ENCODE data around the gene ARHGAP21.

ARHGAP21 gene

DNA sequence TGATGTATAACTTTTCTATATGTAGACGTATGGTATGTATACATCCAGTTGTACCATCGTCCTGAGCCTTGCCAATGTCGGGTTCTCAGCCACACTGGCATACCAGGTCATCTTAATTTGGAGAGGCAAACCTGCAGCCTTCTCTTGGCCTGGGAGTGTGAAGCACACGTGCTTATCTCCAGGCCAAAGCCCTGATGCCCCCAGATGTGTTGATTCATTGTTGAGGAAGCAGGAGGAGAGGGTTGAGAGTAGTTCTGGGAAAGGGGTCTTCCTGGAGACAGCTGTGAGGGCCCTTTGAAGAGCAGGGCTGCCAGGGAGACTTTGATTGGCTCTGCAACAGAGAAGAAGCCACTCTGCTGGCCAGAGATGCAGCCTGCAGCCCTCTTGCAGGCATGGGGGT is 155.6 kb downstream of the ARHGAP21 start:
- Histone ChIP-seq H3K4me2 (ENCODE audit: low read length) (no peak overlapping the region), H3K36me3 (ENCODE audit: control insufficient read depth in 1 of 2, insufficient read depth in 2 of 2, low read length in 2 of 2) (no peaks in the 10 kb centered on the region), H3K4me3 (ENCODE audit: low read depth, low read length) (no peak overlapping the region), H3K9ac (ENCODE audit: low read length) (no peak overlapping the region), H3K9me3 (ENCODE audit: insufficient read depth, low read depth, low read length) (no peaks in the 10 kb centered on the region), H3K27me3 (ENCODE audit: insufficient read depth, low read length) (no peaks in the 10 kb centered on the region), H2AFZ (ENCODE audit: insufficient read depth, low read length, poor library complexity) (no peak overlapping the region), H2AK5ac (ENCODE audit: low read length) (no peak overlapping the region), H3K4me1 (ENCODE audit: control insufficient read depth in 1 of 2, insufficient read depth in 2 of 2, low read length in 2 of 2) (no peaks in the 10 kb centered on the region), H3K4ac (ENCODE audit: low read depth, low read length) (no peak overlapping the region), H2BK5ac (ENCODE audit: low read depth, low read length, poor library complexity) (no peak overlapping the region), H3K27ac (ENCODE audit: low read depth, low read length) (no peak overlapping the region), H3K18ac (ENCODE audit: low read length) (no peak overlapping the region), H4K8ac (ENCODE audit: low read depth, low read length) (no peak overlapping the region), H4K12ac (ENCODE audit: low read depth, low read length) (no peak overlapping the region), H3K23ac (ENCODE audit: low read length) (no peak overlapping the region), H3K14ac (ENCODE audit: low read length) (no peak overlapping the region), H3K79me2 (ENCODE audit: control insufficient read depth, insufficient read depth, low read length, poor library complexity) (no peaks in the 10 kb centered on the region), H4K91ac (ENCODE audit: low read depth, low read length) (no peak overlapping the region), H3K79me1 (ENCODE audit: low read length) (no peaks in the 10 kb centered on the region), H2BK12ac (ENCODE audit: low read length) (no peak overlapping the region), H2BK120ac (ENCODE audit: insufficient read depth, low read length, poor library complexity) (no peak overlapping the region)
- DNase-seq = no peak
- no CpG with 5 or more reads among the region's 4 CpGs for WGBS (ENCODE audit: extremely low coverage, insufficient coverage, insufficient read length)

DNA sequence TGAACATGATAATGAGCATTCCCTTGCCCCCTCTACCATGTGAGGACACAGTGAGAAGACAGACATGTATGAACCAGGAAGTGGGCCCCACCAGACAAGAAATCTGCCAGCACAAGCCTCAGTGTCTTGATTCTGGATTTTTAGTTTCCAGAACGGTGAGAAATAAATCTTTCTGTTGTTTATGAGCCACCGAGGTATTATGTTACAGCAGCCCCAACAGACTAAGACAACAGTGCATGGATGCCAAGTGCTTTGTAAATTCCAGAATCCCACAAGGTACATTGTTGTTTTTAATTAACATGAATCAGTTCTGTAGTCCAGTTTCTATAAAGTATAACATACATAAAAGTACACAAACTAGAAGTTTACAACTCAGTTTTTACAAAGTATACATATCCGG is 162.2 kb downstream of the ARHGAP21 start:
- no CpG with 5 or more reads among the region's 3 CpGs for WGBS (ENCODE audit: extremely low coverage, insufficient coverage, insufficient read length)
- Histone ChIP-seq H3K79me1 (ENCODE audit: low read length) (no peaks in the 10 kb centered on the region), H2BK120ac (ENCODE audit: insufficient read depth, low read length, poor library complexity) (no peak overlapping the region)

DNA sequence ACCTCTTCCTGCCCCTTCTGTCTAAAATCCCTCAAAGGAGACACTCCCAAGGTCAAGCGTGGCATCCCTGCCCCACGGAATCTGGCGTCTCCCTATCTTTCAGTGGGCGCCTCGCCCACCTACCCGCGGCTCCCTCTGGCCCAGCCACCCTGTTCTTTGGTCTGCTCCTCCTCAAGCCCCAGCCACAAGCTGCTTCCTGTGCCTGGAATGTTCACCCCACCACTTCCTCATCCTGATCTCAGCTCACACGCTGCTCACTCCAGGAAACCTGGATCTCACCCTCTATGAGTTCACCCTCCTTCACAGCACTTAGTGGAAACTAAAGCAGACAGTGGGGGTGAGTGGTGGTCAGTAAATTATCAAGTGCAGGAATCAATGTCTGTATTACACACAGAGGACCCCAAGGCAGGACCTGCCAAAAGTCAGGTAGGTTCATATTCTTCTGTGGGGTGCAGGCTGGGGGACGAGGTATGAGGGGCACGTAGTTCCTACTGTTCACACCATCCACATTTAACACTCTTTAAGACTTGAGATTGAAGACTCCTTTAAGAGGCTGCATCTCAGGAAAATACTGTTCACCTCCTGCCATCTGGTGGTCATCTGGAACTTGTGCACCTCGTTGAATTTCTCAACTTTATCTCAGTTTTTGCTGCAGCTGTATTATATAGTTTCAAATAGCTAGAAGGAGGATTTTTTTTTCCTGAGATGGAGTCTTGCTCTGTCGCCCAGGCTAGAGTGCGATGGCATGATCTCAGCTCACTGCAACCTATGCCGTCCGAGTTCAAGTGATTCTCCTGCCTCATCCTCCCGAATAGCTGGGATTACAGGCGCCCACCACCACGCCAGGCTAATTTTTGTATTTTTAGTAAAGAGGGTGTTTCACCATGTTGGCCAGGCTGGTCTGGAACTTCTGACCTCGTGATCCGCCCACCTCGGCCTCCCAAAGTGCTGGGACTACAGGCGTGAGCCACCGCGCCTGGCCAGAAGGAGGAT is 166.6 kb downstream of the ARHGAP21 start:
- no peak overlapping the region for H2BK120ac ChIP-seq (ENCODE audit: insufficient read depth, low read length, poor library complexity)
- no peak overlapping the region for H2BK12ac ChIP-seq (ENCODE audit: low read length)
- no peak overlapping the region for H2AK5ac ChIP-seq (ENCODE audit: low read length)
- H3K4ac ChIP-seq (ENCODE audit: low read depth, low read length) = no peak overlapping the region
- no peak overlapping the region for H2BK5ac ChIP-seq (ENCODE audit: low read depth, low read length, poor library complexity)
- peak; percentile 19 to 84 for DNase-seq
- no peak overlapping the region for H2AFZ ChIP-seq (ENCODE audit: insufficient read depth, low read length, poor library complexity)
- no peaks in the 10 kb centered on the region for H3K79me1 ChIP-seq (ENCODE audit: low read length)
- no peak overlapping the region for H4K12ac ChIP-seq (ENCODE audit: low read depth, low read length)
- no peak overlapping the region for H3K14ac ChIP-seq (ENCODE audit: low read length)
- no peak overlapping the region for H3K23ac ChIP-seq (ENCODE audit: low read length)
- H3K18ac ChIP-seq (ENCODE audit: low read length) = no peak overlapping the region
- H3K27me3 ChIP-seq (ENCODE audit: insufficient read depth, low read length) = no peaks in the 10 kb centered on the region
- no peaks in the 10 kb centered on the region for H3K9me3 ChIP-seq (ENCODE audit: insufficient read depth, low read depth, low read length)
- no peaks in the 10 kb centered on the region for H3K79me2 ChIP-seq (ENCODE audit: control insufficient read depth, insufficient read depth, low read length, poor library complexity)
- peak overlapping the region; percentile 15 for H3K4me2 ChIP-seq (ENCODE audit: low read length)
- H4K91ac ChIP-seq (ENCODE audit: low read depth, low read length) = no peak overlapping the region
- peaks cover 3 to 9% of the 10 kb centered on the region in 2 experiments for H3K4me1 ChIP-seq (ENCODE audit: control insufficient read depth in 1 of 2, insufficient read depth in 2 of 2, low read length in 2 of 2)
- H4K8ac ChIP-seq (ENCODE audit: low read depth, low read length) = no peak overlapping the region
- H3K27ac ChIP-seq (ENCODE audit: low read depth, low read length) = no peak overlapping the region
- H3K4me3 ChIP-seq (ENCODE audit: low read depth, low read length) = no peak overlapping the region
- WGBS (ENCODE audit: extremely low coverage, insufficient coverage, insufficient read length) = no CpG with 5 or more reads among the region's 24 CpGs
- H3K36me3 ChIP-seq (ENCODE audit: control insufficient read depth in 1 of 2, insufficient read depth in 2 of 2, low read length in 2 of 2) = no peaks in the 10 kb centered on the region
- no peak overlapping the region for H3K9ac ChIP-seq (ENCODE audit: low read length)

More for the DNA sequence above, 162.2 kb downstream of the ARHGAP21 start:
- Histone ChIP-seq H4K12ac (ENCODE audit: low read depth, low read length) (no peak overlapping the region), H3K9me3 (ENCODE audit: insufficient read depth, low read depth, low read length) (no peaks in the 10 kb centered on the region), H4K91ac (ENCODE audit: low read depth, low read length) (no peak overlapping the region), H3K4ac (ENCODE audit: low read depth, low read length) (no peak overlapping the region), H3K9ac (ENCODE audit: low read length) (no peak overlapping the region), H3K14ac (ENCODE audit: low read length) (no peak overlapping the region), H3K27ac (ENCODE audit: low read depth, low read length) (no peak overlapping the region), H2BK12ac (ENCODE audit: low read length) (no peak overlapping the region), H3K18ac (ENCODE audit: low read length) (no peak overlapping the region), H2AK5ac (ENCODE audit: low read length) (no peak overlapping the region), H4K8ac (ENCODE audit: low read depth, low read length) (no peak overlapping the region), H3K23ac (ENCODE audit: low read length) (no peak overlapping the region), H3K4me1 (ENCODE audit: control insufficient read depth in 1 of 2, insufficient read depth in 2 of 2, low read length in 2 of 2) (peaks cover 2 to 6% of the 10 kb centered on the region in 2 experiments), H3K36me3 (ENCODE audit: control insufficient read depth in 1 of 2, insufficient read depth in 2 of 2, low read length in 2 of 2) (no peaks in the 10 kb centered on the region), H3K4me3 (ENCODE audit: low read depth, low read length) (no peak overlapping the region), H3K4me2 (ENCODE audit: low read length) (no peak overlapping the region), H3K27me3 (ENCODE audit: insufficient read depth, low read length) (no peaks in the 10 kb centered on the region), H2BK5ac (ENCODE audit: low read depth, low read length, poor library complexity) (no peak overlapping the region), H2AFZ (ENCODE audit: insufficient read depth, low read length, poor library complexity) (no peak overlapping the region), H3K79me2 (ENCODE audit: control insufficient read depth, insufficient read depth, low read length, poor library complexity) (no peaks in the 10 kb centered on the region)
- no peak for DNase-seq

DNA sequence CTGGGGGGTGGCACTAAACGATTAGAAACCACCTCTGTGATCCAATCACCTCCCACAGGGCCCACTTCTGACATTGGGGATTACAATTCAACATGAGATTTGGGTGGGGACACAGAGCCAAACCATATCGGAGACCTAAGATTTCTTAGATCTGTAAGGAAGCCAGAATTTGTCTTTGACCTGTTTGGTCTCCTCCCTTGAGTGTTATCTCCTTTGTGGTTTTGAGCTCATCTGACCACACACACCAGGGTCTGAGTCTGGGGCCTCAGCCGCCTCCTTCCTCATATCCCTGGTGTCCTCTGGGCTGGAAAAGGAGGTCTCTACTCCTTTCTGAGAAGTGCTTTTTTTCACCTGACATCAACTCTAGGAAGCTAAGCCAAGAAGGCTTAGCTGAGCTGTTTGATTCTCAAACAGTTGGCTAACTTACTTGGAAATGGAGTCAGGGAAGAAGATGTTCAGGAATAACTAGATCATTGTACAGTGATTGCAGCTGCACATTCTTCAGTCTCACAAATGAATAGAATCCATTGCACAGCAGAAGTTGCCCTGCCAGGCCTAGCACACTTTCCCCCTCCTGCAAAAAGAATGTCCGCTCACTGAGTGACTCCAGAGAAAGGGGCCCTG is 167.4 kb downstream of the ARHGAP21 start:
- no peak overlapping the region for H3K23ac ChIP-seq (ENCODE audit: low read length)
- no peaks in the 10 kb centered on the region for H3K79me2 ChIP-seq (ENCODE audit: control insufficient read depth, insufficient read depth, low read length, poor library complexity)
- no peak overlapping the region for H3K14ac ChIP-seq (ENCODE audit: low read length)
- H3K27me3 ChIP-seq (ENCODE audit: insufficient read depth, low read length) = no peaks in the 10 kb centered on the region
- H3K4me3 ChIP-seq (ENCODE audit: low read depth, low read length) = no peak overlapping the region
- no peak for DNase-seq
- H3K36me3 ChIP-seq (ENCODE audit: control insufficient read depth in 1 of 2, insufficient read depth in 2 of 2, low read length in 2 of 2) = no peaks in the 10 kb centered on the region
- no peak overlapping the region for H3K27ac ChIP-seq (ENCODE audit: low read depth, low read length)
- H4K91ac ChIP-seq (ENCODE audit: low read depth, low read length) = no peak overlapping the region
- H4K8ac ChIP-seq (ENCODE audit: low read depth, low read length) = no peak overlapping the region
- H3K4me1 ChIP-seq (ENCODE audit: control insufficient read depth in 1 of 2, insufficient read depth in 2 of 2, low read length in 2 of 2) = peaks cover 3 to 9% of the 10 kb centered on the region in 2 experiments
- H2AFZ ChIP-seq (ENCODE audit: insufficient read depth, low read length, poor library complexity) = no peak overlapping the region
- H3K9ac ChIP-seq (ENCODE audit: low read length) = no peak overlapping the region
- no peaks in the 10 kb centered on the region for H3K79me1 ChIP-seq (ENCODE audit: low read length)
- no peak overlapping the region for H2BK5ac ChIP-seq (ENCODE audit: low read depth, low read length, poor library complexity)
- no peak overlapping the region for H3K18ac ChIP-seq (ENCODE audit: low read length)
- no peak overlapping the region for H4K12ac ChIP-seq (ENCODE audit: low read depth, low read length)
- no peaks in the 10 kb centered on the region for H3K9me3 ChIP-seq (ENCODE audit: insufficient read depth, low read depth, low read length)
- H2BK120ac ChIP-seq (ENCODE audit: insufficient read depth, low read length, poor library complexity) = no peak overlapping the region
- no peak overlapping the region for H3K4me2 ChIP-seq (ENCODE audit: low read length)
- no CpG with 5 or more reads among the region's 4 CpGs for WGBS (ENCODE audit: extremely low coverage, insufficient coverage, insufficient read length)
- H3K4ac ChIP-seq (ENCODE audit: low read depth, low read length) = no peak overlapping the region
- no peak overlapping the region for H2BK12ac ChIP-seq (ENCODE audit: low read length)
- H2AK5ac ChIP-seq (ENCODE audit: low read length) = no peak overlapping the region
